ENCODE data around the gene RIPOR3.
A peak's percentile ranks its signal among the peaks of the same experiment; 100 is the strongest.
"Not testable (repeated sequence)": the region's sequence is repeated elsewhere in the genome, so short reads cannot be mapped to it uniquely, and the experiment has no call there.

Gene RIPOR3

DNA sequence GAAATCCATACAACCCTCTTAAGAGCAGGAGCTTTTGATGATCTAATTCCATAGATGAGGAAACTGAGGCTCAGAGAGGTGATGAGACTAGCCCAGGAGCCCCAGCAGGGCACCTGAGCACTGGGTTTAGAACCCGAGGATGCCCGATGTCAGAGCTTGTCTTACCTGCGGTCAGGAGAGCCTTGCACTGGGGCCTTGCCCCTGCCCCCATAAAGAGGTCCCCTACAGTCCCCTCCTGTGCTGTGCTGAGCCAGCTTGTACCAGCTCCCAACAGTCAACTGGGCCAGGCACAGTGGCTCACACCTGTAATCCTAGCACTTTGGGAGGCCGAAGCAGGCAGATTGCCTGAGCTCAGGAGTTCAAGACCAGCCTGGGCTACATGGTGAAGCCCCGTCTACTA lies 58.6 kb downstream of the RIPOR3 start:
- DNase-seq (ENCODE audit: low spot score): no peak

DNA sequence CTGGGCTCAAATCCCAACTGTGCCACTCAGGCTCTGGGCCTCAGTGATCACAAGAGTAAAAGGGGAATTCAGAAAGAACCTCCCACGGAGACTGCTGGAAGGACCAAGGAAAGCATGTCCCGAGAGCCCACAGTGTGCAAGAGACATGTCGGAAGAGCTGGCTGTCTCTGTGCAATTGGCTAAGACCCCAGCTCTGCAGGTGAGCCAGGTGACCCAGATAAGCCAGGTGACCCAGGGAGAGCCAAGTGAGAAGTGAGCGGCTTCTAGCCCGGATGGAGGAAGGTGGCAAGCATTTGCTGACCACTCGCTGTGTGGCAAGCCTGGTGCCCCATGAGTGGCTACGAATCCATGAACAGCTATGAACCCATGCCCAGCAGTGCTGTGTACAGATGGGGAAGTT lies 59.1 kb downstream of the RIPOR3 start:
- no peak for DNase-seq (ENCODE audit: low spot score)

DNA sequence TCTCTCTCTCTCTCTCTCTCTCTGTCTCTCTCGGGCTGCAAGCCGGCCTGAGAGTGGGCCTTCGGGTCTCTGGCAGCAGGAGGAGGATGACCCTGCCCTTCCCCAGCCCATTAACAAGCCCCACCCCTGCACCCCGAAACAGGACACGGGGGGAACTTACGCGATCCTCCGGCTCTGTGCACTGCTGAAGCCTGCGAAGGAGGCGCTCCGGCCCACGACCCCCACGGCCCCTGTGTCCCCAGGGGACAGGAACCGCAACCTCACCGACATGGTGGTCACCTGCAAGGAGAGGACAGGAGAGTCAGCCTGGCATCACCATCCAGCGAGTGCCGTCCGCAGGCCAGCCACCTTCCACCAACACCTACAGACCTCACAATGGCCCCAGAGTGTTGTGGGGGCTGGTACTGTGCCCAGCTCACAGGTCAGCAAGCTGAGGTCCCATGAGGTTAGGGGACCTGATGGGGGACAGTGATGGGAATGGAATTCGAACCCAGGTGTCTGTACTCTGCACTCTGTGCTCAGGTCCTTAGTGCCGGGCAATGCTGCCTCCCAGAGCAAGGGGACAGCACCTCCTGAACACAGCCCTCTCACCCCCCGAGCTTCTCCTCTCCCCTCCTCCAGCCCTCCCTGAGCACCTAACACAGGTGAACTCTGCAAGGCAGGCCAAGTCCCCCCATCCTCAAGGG lies 60.6 kb downstream of the RIPOR3 start:
- no peak for DNase-seq (ENCODE audit: low spot score)

DNA sequence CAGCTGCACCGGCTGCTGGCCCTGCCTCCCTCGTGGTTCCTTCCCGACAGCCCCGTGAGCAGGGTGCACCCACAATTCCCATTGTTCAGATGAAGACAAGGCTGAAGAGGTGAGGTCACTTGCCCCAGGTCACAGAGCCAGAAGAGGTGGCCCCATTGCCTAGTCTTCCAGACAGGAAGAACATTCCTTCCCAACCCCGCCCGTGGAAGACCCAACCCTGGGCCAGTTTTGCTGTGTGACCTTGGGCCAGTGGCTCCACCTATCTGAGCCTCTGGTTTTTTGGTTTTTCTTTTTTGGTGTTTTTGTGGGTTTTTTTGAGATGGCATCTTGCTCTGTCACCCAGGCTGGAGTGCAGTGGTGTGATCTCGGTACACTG lies 61.7 kb downstream of the RIPOR3 start:
- DNase-seq (ENCODE audit: low spot score): no peak

DNA sequence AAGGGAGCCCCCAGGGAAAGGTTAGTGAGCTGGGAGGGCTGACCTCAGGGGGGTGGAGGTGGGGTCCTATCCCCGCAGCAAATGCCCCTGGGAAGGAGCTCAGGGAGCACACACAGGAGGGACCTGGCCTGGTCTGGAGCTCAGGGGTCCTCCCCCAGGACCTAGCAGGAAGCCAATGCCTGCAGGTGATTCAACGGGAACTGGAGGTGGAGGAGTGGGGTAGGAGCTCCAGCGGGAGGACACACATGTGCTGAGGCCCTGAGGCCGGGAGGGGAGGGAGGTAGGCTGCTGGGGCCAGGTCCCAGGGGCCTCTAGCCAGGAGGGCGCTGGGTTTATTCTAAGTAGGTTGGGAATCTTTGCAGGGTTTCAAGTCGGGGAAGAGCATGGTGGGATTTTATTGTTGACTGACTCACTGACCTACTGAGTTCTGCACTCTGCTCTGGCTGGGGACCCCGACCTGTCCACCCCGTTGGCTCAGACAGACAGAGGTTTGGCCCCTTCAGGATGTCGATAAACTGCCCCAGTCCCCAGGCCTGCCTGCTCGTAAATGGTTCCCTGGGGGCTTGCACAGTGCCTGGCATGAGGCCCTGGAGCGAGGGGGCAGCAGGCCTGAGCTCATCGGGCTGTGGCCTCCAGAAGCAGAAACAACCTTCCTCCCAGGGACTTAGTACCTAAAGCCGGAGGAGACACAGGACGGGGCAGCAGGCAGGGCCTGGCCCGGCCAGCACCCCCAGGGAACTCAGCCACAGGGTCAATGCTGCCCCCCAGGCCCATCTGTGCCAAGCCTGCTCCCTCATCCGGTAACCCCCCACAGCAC lies 62.3 kb downstream of the RIPOR3 start:
- DNase-seq (ENCODE audit: low spot score): no peak

DNA sequence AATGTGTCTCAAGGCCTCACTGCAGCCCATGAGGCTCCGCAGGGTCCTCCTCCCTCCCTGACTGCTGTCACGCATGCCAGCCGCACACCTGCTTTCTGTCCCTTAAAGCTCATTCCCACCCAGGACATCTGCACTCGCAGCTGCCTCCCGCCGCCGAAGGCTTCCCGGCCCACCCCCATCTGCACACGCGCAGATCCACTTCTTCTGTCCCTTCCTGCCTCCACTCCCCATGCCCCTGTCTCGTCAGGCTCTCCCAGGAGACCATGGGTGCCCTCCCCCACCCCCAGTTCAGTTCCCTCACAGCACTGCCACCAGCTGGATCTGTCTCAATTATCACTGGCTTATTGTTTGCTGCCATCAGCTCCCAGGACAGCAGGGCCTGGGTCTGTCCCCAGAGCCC lies 63.0 kb downstream of the RIPOR3 start:
- no peak for DNase-seq (ENCODE audit: low spot score)

DNA sequence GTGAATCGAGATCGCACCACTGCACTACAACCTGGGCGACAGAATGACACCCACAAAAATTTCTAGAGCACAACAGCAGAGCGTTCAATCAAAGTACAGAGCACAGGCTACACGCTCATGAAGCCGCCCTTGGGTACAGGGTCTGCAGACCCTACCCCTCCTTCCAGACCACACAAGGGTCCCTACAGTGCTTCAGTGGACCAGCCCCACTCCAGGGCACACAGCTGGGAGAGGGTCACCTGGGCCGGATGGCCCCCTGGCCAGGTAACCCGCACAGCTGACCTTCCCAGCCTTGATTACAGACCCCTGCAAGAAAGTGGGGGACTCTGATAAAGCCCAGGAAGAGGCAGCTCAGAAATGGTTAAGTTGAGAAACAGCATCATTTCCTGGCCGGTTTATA lies 63.6 kb downstream of the RIPOR3 start:
- DNase-seq (ENCODE audit: low spot score): no peak

DNA sequence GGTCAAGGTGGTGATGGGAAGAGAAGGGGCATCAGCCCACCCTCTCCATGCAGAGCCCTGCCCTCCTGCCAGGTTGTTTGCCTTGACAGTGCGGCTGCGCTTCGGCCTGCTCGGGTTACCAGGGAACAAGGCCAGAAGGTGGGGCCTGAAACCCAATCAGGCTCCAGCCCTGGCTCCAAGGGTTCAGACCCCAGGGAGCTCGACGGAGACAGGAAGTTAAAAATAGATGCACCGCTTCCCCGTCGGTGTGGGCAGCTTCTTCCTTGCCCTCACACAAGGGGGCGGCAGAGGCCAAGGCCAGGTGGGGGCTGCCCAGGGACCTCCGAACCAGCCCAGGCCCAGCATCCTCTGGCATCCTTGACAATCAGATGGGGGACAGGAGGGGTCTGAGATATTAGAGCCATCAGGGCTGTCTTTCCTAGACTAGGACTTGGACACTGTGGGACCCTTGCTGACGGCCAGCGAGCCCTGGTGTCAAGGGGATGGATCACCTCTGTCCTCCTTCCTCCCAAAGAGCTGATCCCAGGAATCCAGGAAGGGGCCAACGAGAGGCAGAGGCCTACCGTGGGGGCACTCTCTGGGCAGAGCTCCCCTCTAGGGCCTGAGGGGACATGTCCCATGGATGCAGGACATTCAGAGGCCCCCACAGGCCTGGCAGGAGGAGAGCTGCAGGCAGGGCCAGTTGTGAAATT lies 65.2 kb downstream of the RIPOR3 start:
- DNase-seq (ENCODE audit: low spot score): peak; percentile 73

DNA sequence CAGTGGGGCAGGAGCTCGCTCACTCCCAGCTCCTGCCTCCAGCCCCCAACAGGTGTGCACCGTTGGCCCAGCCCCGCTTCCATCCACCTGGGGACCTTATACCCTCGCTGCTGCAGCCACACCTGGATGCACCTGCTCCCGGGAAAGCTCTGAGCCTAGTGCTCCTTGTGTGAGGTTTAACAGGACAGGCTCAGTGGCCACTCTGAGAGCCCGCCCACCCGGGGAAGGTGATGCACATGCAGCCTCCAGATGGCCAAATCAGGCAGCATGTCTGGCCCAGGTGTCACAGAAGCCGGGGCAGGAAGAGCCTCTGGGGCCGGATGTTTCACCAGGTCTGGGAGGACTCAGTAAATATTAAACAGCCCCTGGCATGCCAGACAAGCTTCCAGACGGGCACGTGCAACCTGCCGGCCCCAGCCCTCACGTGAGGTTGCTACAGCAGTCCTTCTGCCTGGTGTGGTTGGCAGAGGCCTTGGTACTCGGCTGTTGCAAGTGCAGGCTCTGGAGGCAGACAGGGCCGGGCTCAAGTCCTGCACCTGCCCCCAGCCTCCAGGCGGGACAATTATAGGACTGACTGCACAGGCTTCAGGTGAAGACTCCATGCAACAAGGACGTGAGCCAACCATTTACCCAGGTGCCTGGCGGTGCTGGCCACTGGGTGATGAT lies 66.9 kb downstream of the RIPOR3 start:
- no peak for DNase-seq (ENCODE audit: low spot score)

DNA sequence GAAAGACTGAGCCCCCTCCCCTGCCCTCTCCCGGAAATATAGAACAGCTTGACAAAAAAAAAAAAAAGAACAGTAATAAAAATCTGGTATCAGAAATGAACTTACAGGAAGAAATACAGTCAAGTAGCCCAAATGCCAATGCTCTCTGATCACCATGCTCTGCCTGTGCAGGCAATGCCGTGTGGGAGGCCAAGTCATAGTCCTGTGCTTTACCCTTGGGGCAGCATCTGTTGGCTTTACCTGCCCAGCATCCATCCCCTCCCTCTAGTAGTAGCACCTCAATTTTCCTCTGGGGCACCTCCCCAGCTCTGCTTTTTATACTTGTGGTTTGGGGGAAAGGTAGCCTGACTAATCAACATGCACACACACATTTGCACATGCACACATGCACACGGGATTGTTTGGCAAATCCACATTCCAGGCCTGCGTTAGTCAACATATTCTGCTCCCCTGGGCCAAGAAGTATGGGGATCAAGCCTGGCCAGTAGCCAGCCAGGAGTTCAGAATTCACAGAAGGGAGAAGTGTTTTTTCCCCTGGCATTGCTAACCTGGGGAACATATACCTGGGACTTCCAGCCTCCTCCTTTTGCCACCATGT lies 70.2 kb downstream of the RIPOR3 start:
- DNase-seq (ENCODE audit: low spot score): no peak

DNA sequence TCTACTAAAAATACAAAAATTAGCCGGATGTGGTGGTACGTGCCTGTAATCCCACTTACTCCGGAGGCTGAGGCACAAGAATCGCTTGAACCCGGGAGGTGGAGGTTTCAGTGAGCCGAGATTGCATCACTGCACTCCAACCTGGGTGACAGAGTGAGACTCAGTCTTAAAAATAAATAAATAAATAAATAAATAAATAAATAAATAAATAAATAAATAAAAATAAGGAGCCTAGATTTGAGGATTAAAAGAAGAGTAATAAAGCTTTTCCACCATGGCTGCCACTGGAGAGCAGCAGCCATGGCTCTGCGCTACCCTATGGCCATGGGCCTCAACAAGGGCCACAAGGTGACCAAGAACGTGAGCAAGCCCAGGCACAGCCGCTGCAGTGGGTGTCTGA lies 70.9 kb downstream of the RIPOR3 start:
- DNase-seq (ENCODE audit: low spot score): not testable (repeated sequence)

DNA sequence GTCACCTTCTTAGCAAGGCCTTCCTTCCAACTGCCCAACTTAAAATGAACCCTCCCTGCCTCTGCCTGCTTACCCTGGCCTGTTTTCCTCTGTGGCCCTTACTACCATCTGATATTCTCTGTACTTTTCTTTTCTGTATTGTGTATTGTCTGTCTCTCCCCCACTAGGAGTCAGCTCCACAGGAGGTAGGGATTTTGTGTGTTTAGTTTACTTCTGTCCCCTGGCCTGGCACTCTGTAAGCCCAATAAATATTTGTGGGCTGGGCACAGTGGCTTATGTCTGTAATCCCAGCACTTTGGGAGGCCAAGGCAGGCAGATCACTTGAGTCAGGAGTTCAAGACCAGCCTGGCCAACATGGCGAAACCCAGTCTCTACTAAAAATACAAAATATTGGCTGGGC lies 72.8 kb downstream of the RIPOR3 start:
- DNase-seq (ENCODE audit: low spot score): no peak

DNA sequence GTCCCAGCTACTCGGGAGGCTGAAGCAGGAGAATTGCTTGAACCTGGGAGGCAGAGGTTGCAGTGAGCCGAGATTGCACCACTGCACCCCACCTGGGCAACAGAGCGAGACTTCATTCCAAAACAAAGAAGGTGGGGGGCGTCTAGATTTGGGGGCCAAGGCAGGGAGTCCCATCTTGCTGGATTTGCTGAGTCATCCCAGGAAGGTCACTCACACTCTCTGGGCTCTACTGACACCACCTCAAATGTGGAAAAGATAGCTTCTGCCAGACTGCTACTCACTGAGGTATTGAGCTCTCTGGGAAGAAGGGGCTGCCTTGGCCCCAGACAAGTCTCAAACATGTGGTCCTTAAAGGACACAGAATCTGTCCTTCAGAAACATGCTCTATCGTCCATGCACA lies 74.3 kb downstream of the RIPOR3 start:
- no peak for DNase-seq (ENCODE audit: low spot score)

DNA sequence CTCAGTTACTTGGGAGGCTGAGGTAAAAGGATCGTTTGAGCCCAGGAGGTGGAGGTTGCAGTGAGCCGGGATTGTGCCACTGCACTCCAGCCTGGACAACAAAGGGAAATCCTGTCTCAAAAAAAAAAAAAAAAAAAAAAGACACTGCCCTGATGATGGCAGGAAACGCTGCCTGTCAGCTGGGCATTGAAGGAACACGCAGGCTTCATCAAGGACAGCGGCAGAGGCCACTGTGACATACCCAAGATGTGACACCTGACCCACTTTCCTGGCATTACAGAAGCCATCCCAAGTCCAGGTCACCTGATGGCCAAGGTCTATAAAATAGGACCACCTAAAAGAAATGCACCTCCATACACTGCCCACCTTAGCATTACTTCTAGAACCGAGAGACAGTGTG lies 75.9 kb downstream of the RIPOR3 start:
- DNase-seq (ENCODE audit: low spot score): no peak

DNA sequence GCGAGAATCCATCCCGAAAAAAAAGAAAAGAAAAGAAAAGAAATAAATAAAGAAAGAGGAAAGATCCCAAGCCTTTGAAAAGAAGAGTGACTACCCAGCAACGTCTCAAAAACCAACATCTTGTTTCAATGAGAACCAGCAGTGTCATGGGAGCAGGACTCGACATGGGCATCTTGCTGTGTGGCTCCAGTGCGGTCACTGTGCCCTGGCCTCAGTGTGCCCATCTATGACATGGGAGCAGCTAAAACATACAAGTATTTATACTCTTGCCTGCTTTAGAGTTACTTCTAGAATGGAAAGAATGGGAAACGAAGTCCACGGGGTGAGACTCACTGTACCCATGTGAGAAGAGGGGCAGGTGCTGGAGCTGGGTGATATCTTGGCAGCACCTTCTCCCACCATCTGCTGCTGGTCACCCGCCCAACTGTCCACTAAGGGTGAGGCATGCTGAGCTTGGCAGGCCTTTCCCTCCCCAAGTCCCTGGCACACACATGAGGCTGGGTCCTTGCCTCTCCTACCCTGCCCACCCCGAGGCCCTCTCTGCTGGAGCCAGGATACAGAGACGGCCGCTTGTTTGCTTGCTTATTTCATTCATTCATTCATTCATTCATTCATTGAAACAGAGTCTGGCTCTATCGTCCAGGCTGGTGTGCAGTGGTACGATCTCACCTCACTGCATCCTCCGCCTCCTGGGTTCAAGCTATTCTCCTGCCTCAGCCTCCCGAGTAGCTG lies 77.7 kb downstream of the RIPOR3 start:
- DNase-seq (ENCODE audit: low spot score): no peak

DNA sequence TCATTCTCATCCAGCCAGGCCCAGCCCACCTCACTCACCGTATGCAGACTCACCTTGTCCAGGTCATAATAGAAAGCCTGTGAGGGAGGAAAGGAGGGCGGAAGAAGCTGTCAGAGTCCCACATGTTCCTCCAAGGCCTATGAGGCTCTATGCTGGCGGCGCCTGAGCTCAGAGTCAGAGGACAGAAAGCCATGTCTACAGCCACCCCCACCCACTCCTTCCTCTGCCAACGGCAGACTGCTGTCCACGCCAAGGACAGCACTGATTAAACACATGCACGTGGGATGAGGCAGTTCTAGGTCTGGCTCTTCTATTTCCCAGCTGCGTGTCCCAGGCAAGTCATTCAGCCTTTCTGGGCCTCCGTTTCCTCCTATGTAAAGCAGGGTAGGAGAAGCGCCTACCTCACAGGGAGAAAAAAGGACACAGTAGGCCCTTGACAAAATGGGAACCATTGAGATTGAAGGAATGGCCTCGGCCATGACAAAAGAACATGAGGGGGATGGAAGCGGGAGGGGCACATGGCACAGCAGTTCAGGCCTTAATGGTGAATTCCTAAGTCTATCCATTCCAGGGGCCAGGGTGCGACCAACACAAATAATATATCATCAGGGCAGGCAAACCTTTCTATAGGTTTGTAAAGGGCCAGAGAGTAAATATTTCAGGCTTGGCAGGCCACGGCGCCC lies 80.1 kb downstream of the RIPOR3 start:
- peak; percentile 41 for DNase-seq (ENCODE audit: low spot score)

DNA sequence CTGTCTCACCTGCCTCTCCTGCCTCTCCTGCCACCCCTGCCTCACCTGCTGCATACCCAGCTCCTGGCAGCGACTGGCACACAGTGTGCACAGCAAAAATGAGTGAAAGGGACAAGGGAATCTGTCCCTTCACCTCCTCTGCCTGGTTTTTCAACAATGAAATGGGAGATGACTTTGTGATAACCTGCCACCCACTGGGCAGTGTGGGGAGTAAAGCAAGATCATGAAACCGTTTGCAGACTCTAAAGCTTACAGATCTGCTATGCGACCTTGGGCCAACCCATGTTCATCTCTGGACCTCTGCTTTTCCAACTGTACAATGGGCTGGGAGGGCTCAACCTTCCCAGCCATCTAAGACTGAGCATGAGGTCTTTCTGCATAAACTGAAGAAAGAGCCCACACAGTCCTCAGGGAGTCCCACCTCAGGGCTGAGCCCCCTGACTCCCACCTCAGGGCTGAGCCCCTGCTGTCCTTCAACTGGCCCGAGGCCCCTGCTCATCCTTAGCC lies 81.1 kb downstream of the RIPOR3 start:
- no peak for DNase-seq (ENCODE audit: low spot score)

DNA sequence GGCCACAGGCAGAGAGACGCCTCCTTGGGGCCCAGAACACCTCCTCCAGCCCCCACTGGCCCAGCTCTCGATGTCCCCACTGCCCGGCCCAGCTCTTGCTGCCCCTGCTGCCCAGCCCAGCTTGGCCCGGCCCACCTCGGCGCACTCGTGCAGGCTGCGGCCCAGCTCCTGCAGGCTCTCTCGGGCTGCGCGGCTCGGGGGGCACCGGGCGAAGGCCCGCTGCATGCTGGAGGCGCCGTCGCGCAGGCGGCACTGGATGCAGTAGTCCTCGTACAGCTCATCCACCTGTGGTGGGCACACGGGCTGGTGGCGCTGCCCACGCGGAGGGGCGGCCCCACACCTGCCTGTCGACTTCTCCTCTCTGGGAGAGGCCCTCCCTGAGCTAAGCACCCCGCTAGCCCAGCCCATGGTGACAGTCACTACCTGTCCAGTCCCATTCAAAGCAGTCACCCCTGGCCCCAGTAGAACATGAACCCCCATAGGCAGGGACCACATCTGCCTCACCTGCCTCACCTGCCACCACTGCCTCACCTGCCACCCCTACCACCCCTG lies 81.8 kb downstream of the RIPOR3 start:
- no peak for DNase-seq (ENCODE audit: low spot score)

DNA sequence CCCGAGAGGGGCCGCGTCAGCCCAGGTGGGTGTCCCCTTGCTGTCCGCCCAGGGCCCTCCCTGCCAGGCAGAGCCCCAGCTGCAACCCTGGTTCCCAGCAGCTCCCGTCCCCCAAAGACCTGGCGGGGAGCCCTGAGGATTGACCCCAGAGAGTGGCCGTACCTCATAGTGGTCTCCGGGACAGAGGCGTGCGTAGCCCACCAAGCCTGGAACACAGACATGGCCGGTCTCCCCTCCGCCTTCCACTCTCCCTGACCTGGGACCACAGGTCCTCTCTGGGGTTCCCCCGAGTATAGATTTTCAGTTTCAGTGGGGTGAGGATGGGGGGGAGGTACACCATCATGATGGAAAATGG lies 82.6 kb downstream of the RIPOR3 start:
- no peak for DNase-seq (ENCODE audit: low spot score)

All from AG08395 (cell line).